HL-60 (cell line): Measurements from ENCODE around the gene MAML1.
"Not testable (repeated sequence)": the region's sequence is repeated elsewhere in the genome, so short reads cannot be mapped to it uniquely, and the experiment has no call there.

Experiments used
- POLR2AphosphoS5 ChIP-seq: IDR thresholded peaks from 2 replicates; pipeline ENCODE4 v1.6.1; 2012; ENCODE audit warnings: low read depth
- TF ChIP-seq, protein P1 (sequence below): IDR thresholded peaks from one replicate; pipeline ENCODE4 v1.5.1; 2011; ENCODE audit warnings: low read length, control low read depth, inconsistent platforms; ENCODE audit not compliant: insufficient read depth

DNA sequence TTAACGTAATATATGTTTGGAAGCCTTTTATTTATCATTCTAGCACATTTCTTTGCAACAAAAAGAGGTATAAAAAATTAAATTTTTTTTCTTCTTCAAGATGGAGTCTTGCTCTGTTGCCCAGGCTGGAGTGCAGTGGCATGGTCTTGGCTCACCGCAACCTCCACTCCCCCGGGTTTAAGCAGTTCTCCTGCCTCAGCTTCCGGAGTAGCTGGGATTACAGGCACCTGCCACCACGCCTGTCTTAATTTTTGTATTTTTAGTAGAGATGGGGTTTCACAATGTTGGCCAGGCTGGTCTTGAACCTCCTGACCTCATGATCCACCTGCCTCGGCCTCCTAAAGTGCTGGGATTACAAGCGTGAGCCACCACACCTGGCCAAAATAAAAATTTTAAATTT is 11.5 kb downstream of the MAML1 start:
- TF ChIP-seq, protein P1, sequence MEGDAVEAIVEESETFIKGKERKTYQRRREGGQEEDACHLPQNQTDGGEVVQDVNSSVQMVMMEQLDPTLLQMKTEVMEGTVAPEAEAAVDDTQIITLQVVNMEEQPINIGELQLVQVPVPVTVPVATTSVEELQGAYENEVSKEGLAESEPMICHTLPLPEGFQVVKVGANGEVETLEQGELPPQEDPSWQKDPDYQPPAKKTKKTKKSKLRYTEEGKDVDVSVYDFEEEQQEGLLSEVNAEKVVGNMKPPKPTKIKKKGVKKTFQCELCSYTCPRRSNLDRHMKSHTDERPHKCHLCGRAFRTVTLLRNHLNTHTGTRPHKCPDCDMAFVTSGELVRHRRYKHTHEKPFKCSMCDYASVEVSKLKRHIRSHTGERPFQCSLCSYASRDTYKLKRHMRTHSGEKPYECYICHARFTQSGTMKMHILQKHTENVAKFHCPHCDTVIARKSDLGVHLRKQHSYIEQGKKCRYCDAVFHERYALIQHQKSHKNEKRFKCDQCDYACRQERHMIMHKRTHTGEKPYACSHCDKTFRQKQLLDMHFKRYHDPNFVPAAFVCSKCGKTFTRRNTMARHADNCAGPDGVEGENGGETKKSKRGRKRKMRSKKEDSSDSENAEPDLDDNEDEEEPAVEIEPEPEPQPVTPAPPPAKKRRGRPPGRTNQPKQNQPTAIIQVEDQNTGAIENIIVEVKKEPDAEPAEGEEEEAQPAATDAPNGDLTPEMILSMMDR = not testable (repeated sequence)
- TF ChIP-seq POLR2AphosphoS5 = peak; percentile 58
